Left colon (tissue), 2 donors: Measurements from ENCODE around the gene DHX9. TPM values are rescaled to one million over a fixed set of nuclear protein-coding genes. Genes with fewer than 3 reads are reported as not detected.

ENCODE experiments used
- ATAC-seq: fragments of 200-7000 bp; cut with Tn5 transposase; one replicate; pipeline ENCODE4 v1.9.1; 2020; ENCODE audit warnings: mild to moderate bottlenecking, moderate library complexity
- DNase-seq, 2 donors: peaks; one replicate each; pipeline ENCODE4 v3.0.0-alpha.2; 2020
- intact Hi-C, 2 donors: fragments of 100-400 bp; cut with DNase I in 1 of 2; cut with micrococcal nuclease in 1 of 2; formaldehyde crosslinking; loops; one replicate each; pipeline versions ENCODE4 v1.11.2 to v1.14.0; 2022; cut with DNase I, micrococcal nuclease
- long read RNA-seq: library from polyadenylated mRNA; unstranded; transcript quantifications from one replicate; pipeline ENCODE4 v2.0.0, GENCODE V29; 2021
- total RNA-seq, 2 donors: library from RNA; stranded (reverse); fragmentation: NEBNext Ultra II Directional; extraction: Animal tissue kit (Norgen Biotek cat#: 25700); gene quantifications; one replicate each; pipeline ENCODE4 v1.2.1, GENCODE V29; 2021
- donor health status: DM: no; HTN: no; CAD: no.
- donor health status: DM: yes; HTN: yes; CAD: no.

Gene DHX9
- 10 to 100 TPM; 92.4 to 95.8 TPM for total RNA-seq
- long read RNA-seq, full-length matches to known transcripts = 16 of 38 reads
- long read RNA-seq, partial matches to known transcripts = 19 of 38 reads
- long read RNA-seq, other reads (novel, unspliced or antisense) = 3 of 38 reads

- DNase-seq (peak; percentile 91 to 97), ATAC-seq (peak; percentile 92)
- intact Hi-C loops = no loop called here
Measured at GRCh38 chr1:182839209-182840066, at the start of gene DHX9. TSS of gene DHX9 (plus strand) at chr1:182839347. CDS start at chr1:182842567, 3,220 bp downstream.

- ATAC-seq = no peak
- no peak for DNase-seq
- intact Hi-C loops = no loop called here
Measured at GRCh38 chr1:182791281-182792179, 47.6 kb upstream of the DHX9 start.

- ATAC-seq (no peak), DNase-seq (no peak)
- intact Hi-C loops = no loop called here
Measured at GRCh38 chr1:182794091-182794490, 45.1 kb upstream of the DHX9 start.

GRCh38 chr1:182794676-182795201 is 44.4 kb upstream of the DHX9 start:
- no peak for ATAC-seq
- no peak for DNase-seq
- intact Hi-C loops = no loop called here

GRCh38 chr1:182795563-182796228 is 43.5 kb upstream of the DHX9 start:
- ATAC-seq (peak; percentile 78), DNase-seq (no peak)
- intact Hi-C loops = no loop called here

- ATAC-seq (peak; percentile 27), DNase-seq (no peak)
- intact Hi-C loops = no loop called here
Measured at GRCh38 chr1:182802006-182802803, 36.9 kb upstream of the DHX9 start.

- DNase-seq = no peak
Measured at GRCh38 chr1:182803846-182804245, 35.3 kb upstream of the DHX9 start.

GRCh38 chr1:182806015-182806678 is 33.0 kb upstream of the DHX9 start:
- ATAC-seq (no peak), DNase-seq (no peak)
- intact Hi-C loops = no loop called here

More at GRCh38 chr1:182803846-182804245, 35.3 kb upstream of the DHX9 start:
- intact Hi-C loops = no loop called here
- ATAC-seq = no peak

GRCh38 chr1:182807907-182808306 is 31.2 kb upstream of the DHX9 start:
- DNase-seq (no peak), ATAC-seq (no peak)
- intact Hi-C loops = no loop called here

GRCh38 chr1:182809414-182809957 is 29.7 kb upstream of the DHX9 start:
- ATAC-seq (no peak), DNase-seq (no peak)
- intact Hi-C loops = no loop called here

- intact Hi-C loops = no loop called here
- DNase-seq (no peak), ATAC-seq (no peak)
Measured at GRCh38 chr1:182811975-182812722, 27.0 kb upstream of the DHX9 start.

- no peak for ATAC-seq
- intact Hi-C loops = no loop called here
- no peak for DNase-seq
Measured at GRCh38 chr1:182816863-182817262, 22.3 kb upstream of the DHX9 start.

- no peak for ATAC-seq
- intact Hi-C loops = no loop called here
- no peak for DNase-seq
Measured at GRCh38 chr1:182817802-182818201, 21.3 kb upstream of the DHX9 start.

GRCh38 chr1:182823220-182823619 is 15.9 kb upstream of the DHX9 start:
- intact Hi-C loops = no loop called here
- DNase-seq (no peak), ATAC-seq (peak; percentile 50)

GRCh38 chr1:182826892-182827291 is 12.3 kb upstream of the DHX9 start:
- intact Hi-C loops = no loop called here
- DNase-seq (no peak), ATAC-seq (no peak)

GRCh38 chr1:182829285-182829932 is 9.7 kb upstream of the DHX9 start:
- no peak for DNase-seq
- intact Hi-C loops = no loop called here
- ATAC-seq = no peak
